OCI-LY7 (cell line): ENCODE results near the gene KLF15.

Source experiments
- EZH2phosphoT487 ChIP-seq: fragments of 200-600 bp; sonication (generic); IDR thresholded peaks from 2 replicates; pipeline ENCODE4 v1.6.1; 2018; ENCODE audit warnings: low read depth, borderline replicate concordance, mild to moderate bottlenecking, mixed run types, antibody characterized with exemption, low read length, moderate library complexity, mixed read lengths
- TF ChIP-seq, protein P1 (sequence below): fragments of 200-600 bp; sonication (generic); conservative IDR thresholded peaks from 2 replicates; pipeline ENCODE4 v1.5.1; 2014; ENCODE audit warnings: mild to moderate bottlenecking, antibody characterized with exemption, low read length, moderate library complexity, mixed read lengths

DNA sequence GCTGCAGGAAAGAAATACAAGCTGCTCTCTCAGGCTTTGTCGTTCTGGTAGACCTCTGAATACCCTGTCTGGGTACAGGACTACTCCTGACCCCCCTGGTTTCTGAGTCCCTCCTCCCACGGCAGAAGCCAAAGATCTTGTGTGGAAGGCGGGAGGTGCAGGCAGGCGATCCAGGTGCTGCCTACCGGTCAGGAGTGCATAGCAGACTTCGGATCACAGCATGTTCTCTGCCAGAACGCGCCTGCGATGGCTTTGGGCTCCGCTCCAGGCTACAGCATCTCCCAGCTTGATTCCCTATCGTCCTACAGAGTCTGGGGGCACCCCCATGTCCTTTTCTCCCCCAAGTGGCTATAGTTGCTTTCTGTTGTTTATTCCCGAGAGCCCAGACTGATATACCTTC, 35.0 kb upstream of the KLF15 start:
- TF ChIP-seq, protein P1, sequence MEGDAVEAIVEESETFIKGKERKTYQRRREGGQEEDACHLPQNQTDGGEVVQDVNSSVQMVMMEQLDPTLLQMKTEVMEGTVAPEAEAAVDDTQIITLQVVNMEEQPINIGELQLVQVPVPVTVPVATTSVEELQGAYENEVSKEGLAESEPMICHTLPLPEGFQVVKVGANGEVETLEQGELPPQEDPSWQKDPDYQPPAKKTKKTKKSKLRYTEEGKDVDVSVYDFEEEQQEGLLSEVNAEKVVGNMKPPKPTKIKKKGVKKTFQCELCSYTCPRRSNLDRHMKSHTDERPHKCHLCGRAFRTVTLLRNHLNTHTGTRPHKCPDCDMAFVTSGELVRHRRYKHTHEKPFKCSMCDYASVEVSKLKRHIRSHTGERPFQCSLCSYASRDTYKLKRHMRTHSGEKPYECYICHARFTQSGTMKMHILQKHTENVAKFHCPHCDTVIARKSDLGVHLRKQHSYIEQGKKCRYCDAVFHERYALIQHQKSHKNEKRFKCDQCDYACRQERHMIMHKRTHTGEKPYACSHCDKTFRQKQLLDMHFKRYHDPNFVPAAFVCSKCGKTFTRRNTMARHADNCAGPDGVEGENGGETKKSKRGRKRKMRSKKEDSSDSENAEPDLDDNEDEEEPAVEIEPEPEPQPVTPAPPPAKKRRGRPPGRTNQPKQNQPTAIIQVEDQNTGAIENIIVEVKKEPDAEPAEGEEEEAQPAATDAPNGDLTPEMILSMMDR, result no peak
- no peak for TF ChIP-seq EZH2phosphoT487
